Astrocyte (in vitro differentiated cells and primary cell): ENCODE results near the gene FER1L5. TPM values are rescaled to one million over a fixed set of nuclear protein-coding genes. Genes with fewer than 3 reads are reported as not detected.

Experiments used
- DNase-seq: peaks from one replicate; pipeline ENCODE4 v3.0.0-alpha.2; 2010; ENCODE audit warnings: low read depth
- FAIRE-seq: peaks from 2 replicates; lab custom pipeline; 2011; peaks lifted over from hg19 to GRCh38; lab: Jason Lieb, UNC
- H2AFZ ChIP-seq: 2 replicates; pipeline ENCODE4 v1.6.0; 2012; ENCODE audit warnings: low read depth, low read length, inconsistent platforms
- H3K27ac ChIP-seq: 2 replicates; pipeline ENCODE4 v1.5.1; 2011; ENCODE audit warnings: low read depth, low read length, inconsistent platforms
- H3K27me3 ChIP-seq: 2 replicates; pipeline ENCODE4 v1.6.0; 2011; ENCODE audit warnings: low read length, inconsistent platforms; ENCODE audit not compliant: insufficient read depth
- H3K36me3 ChIP-seq: 2 replicates; pipeline ENCODE4 v1.5.1; 2011; ENCODE audit warnings: low read length, inconsistent platforms; ENCODE audit not compliant: insufficient read depth
- H3K4me1 ChIP-seq: 2 replicates; pipeline ENCODE4 v1.5.1; 2011; ENCODE audit warnings: low read length, inconsistent platforms; ENCODE audit not compliant: insufficient read depth
- H3K4me2 ChIP-seq: 2 replicates; pipeline ENCODE4 v1.6.0; 2012; ENCODE audit warnings: low read length, inconsistent platforms
- H3K4me3 ChIP-seq: 2 replicates; pipeline ENCODE4 v1.5.1; 2011; ENCODE audit warnings: low read depth, mild to moderate bottlenecking, low read length, inconsistent platforms; ENCODE audit not compliant: insufficient read depth
- H3K79me2 ChIP-seq: 2 replicates; pipeline ENCODE4 v1.6.0; 2012; ENCODE audit warnings: mild to moderate bottlenecking, low read length, inconsistent platforms; ENCODE audit not compliant: insufficient read depth
- H3K9ac ChIP-seq: 2 replicates; pipeline ENCODE4 v1.6.0; 2012; ENCODE audit warnings: mild to moderate bottlenecking, low read length, inconsistent platforms
- H3K9me3 ChIP-seq: 2 replicates; pipeline ENCODE4 v1.5.1; 2012; ENCODE audit warnings: low read depth, mild to moderate bottlenecking, low read length, inconsistent platforms; ENCODE audit not compliant: insufficient read depth
- H4K20me1 ChIP-seq: 2 replicates; pipeline ENCODE4 v1.6.0; 2012; ENCODE audit warnings: low read length, inconsistent platforms; ENCODE audit not compliant: insufficient read depth
- H3K27ac Mint-ChIP-seq: one replicate; pipeline ENCODE4 v1.8.0; 2021; ENCODE audit warnings: mild to moderate bottlenecking, mixed read lengths; ENCODE audit not compliant: unreplicated experiment
- H3K27me3 Mint-ChIP-seq: one replicate; pipeline ENCODE4 v1.8.0; 2021; ENCODE audit warnings: low read depth, mixed read lengths; ENCODE audit not compliant: unreplicated experiment
- H3K36me3 Mint-ChIP-seq: one replicate; pipeline ENCODE4 v1.8.0; 2021; ENCODE audit warnings: low read depth, mixed read lengths; ENCODE audit not compliant: unreplicated experiment
- H3K4me1 Mint-ChIP-seq: one replicate; pipeline ENCODE4 v1.8.0; 2021; ENCODE audit warnings: low read depth, mixed read lengths; ENCODE audit not compliant: unreplicated experiment
- H3K4me3 Mint-ChIP-seq: one replicate; pipeline ENCODE4 v1.8.0; 2021; ENCODE audit warnings: mild to moderate bottlenecking, moderate library complexity, mixed read lengths; ENCODE audit not compliant: unreplicated experiment
- H3K9me3 Mint-ChIP-seq: one replicate; pipeline ENCODE4 v1.8.0; 2021; ENCODE audit warnings: mild to moderate bottlenecking, mixed read lengths; ENCODE audit not compliant: unreplicated experiment
- EZH2 ChIP-seq: IDR thresholded peaks from 2 replicates; pipeline ENCODE4 v1.6.1; 2012; ENCODE audit warnings: mild to moderate bottlenecking, low read length, inconsistent platforms; ENCODE audit not compliant: insufficient read depth
- total RNA-seq: library from RNA; stranded (reverse); gene quantifications from 2 replicates; pipeline ENCODE4 v1.2.1, GENCODE V29; 2021
- TF ChIP-seq, protein P1 (sequence below): IDR thresholded peaks from 2 replicates; pipeline ENCODE4 v1.5.1; 2011; ENCODE audit warnings: low read depth, mild to moderate bottlenecking, inconsistent platforms, low read length, moderate library complexity; ENCODE audit not compliant: insufficient read depth

FER1L5 gene
- total RNA-seq, 1 donor from 2014 or later = 0.16 TPM

- Mint-ChIP-seq H3K27me3 (no peaks in the 10 kb centered on the region), H3K9me3 (no peaks in the 10 kb centered on the region), H3K4me3 (no peak overlapping the region), H3K4me1 (peaks cover 9% of the 10 kb centered on the region), H3K27ac (no peak overlapping the region), H3K36me3 (peaks cover 13% of the 10 kb centered on the region)
- no peaks in the 10 kb centered on the region for H3K27me3 ChIP-seq
- H4K20me1 ChIP-seq = peaks cover 41% of the 10 kb centered on the region
- H3K4me2 ChIP-seq = peak overlapping the region; percentile 17
- no peak overlapping the region for H3K27ac ChIP-seq
- H3K4me3 ChIP-seq = no peak overlapping the region
- no peak overlapping the region for H2AFZ ChIP-seq
- peaks cover 29% of the 10 kb centered on the region for H3K36me3 ChIP-seq
- no peak overlapping the region for H3K9ac ChIP-seq
- peaks cover 14% of the 10 kb centered on the region for H3K4me1 ChIP-seq
- no peaks in the 10 kb centered on the region for H3K9me3 ChIP-seq
- no peak for TF ChIP-seq EZH2
- TF ChIP-seq, protein P1, sequence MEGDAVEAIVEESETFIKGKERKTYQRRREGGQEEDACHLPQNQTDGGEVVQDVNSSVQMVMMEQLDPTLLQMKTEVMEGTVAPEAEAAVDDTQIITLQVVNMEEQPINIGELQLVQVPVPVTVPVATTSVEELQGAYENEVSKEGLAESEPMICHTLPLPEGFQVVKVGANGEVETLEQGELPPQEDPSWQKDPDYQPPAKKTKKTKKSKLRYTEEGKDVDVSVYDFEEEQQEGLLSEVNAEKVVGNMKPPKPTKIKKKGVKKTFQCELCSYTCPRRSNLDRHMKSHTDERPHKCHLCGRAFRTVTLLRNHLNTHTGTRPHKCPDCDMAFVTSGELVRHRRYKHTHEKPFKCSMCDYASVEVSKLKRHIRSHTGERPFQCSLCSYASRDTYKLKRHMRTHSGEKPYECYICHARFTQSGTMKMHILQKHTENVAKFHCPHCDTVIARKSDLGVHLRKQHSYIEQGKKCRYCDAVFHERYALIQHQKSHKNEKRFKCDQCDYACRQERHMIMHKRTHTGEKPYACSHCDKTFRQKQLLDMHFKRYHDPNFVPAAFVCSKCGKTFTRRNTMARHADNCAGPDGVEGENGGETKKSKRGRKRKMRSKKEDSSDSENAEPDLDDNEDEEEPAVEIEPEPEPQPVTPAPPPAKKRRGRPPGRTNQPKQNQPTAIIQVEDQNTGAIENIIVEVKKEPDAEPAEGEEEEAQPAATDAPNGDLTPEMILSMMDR = no peak
- H3K79me2 ChIP-seq = peaks cover 83% of the 10 kb centered on the region
- peak; percentile 44 for DNase-seq
- no peak for FAIRE-seq
Measured at GRCh38 chr2:96631804-96632435, 10.6 kb upstream of the FER1L5 start.

DNA sequence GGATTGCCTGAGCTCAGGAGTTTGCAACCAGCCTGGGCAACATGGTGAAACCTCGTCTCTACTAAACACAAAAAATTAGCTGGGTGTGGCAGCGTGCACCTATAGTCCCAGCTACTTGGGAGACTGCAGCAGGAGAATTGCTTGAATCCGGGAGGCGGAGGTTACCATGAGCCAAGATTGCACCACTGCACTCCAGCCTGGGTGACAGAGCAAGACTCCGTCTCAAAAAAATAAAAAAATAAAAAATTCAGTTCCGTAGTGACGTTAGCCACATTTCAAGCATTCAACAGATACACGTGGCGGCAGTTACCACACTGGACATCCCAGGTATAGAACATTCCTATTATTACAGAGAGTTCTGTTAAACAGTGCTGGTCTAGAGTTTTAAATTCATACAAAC is 8.9 kb upstream of the FER1L5 start:
- no peak overlapping the region for H3K9ac ChIP-seq
- TF ChIP-seq, protein P1 = no peak
- TF ChIP-seq EZH2 = no peak
- peaks cover 13% of the 10 kb centered on the region for H3K4me1 Mint-ChIP-seq
- DNase-seq = no peak
- FAIRE-seq = no peak
- H3K27ac Mint-ChIP-seq = no peak overlapping the region
- H3K4me1 ChIP-seq = peaks cover 18% of the 10 kb centered on the region
- H3K4me2 ChIP-seq = no peak overlapping the region
- H3K9me3 ChIP-seq = no peaks in the 10 kb centered on the region
- H2AFZ ChIP-seq = no peak overlapping the region
- peaks cover 18% of the 10 kb centered on the region for H3K36me3 ChIP-seq
- H3K27me3 Mint-ChIP-seq = no peaks in the 10 kb centered on the region
- peaks cover 7% of the 10 kb centered on the region for H3K36me3 Mint-ChIP-seq
- peaks cover 41% of the 10 kb centered on the region for H4K20me1 ChIP-seq
- no peaks in the 10 kb centered on the region for H3K27me3 ChIP-seq
- H3K4me3 Mint-ChIP-seq = no peak overlapping the region
- no peak overlapping the region for H3K27ac ChIP-seq
- H3K4me3 ChIP-seq = no peak overlapping the region
- peaks cover 83% of the 10 kb centered on the region for H3K79me2 ChIP-seq
- H3K9me3 Mint-ChIP-seq = no peaks in the 10 kb centered on the region

DNA sequence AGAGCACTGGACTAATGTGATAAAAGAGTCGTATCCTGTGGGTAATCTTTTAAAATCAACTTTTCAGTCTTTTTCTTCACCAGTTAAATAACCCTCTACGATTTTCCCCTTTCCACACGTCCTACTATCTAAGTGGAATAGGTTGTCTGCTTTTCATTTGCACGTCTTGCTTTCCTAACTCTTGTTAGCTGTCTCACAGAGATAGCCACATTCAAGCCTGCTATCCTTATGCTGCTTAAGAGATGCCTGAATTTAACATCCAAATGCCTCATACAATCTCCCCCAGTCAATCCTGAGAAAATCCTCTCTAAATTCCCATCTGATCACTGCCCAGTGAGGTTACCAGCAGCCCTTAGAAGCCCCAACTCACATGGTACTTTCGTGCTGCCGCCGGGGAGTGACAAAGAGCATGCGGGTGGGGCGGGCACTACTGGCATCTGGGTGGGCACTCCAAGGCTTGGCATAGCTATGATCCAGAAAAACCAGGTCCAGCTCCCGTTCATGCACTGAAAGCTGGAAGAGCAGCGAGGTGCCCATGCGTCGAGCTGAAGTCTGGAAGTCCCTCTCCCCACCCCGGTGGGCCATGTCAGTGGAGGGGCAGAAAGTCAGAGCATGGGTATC is 5.9 kb upstream of the FER1L5 start:
- Mint-ChIP-seq H3K4me3 (peak overlapping the region; percentile 92), H3K4me1 (peaks cover 13% of the 10 kb centered on the region), H3K27me3 (no peaks in the 10 kb centered on the region), H3K27ac (no peak overlapping the region), H3K9me3 (peaks cover 4% of the 10 kb centered on the region), H3K36me3 (peaks cover 5% of the 10 kb centered on the region)
- no peaks in the 10 kb centered on the region for H3K27me3 ChIP-seq
- peak overlapping the region; percentile 85 for H3K27ac ChIP-seq
- H2AFZ ChIP-seq = peak overlapping the region; percentile 32
- H3K4me1 ChIP-seq = peaks cover 18% of the 10 kb centered on the region
- DNase-seq (peak; percentile 14), FAIRE-seq (no peak)
- peaks cover 35% of the 10 kb centered on the region for H4K20me1 ChIP-seq
- peak overlapping the region; percentile 79 for H3K4me3 ChIP-seq
- peaks cover 9% of the 10 kb centered on the region for H3K36me3 ChIP-seq
- peak overlapping the region; percentile 92 for H3K9ac ChIP-seq
- peak overlapping the region; percentile 96 for H3K4me2 ChIP-seq
- no peak for TF ChIP-seq EZH2
- TF ChIP-seq, protein P1 = no peak
- H3K79me2 ChIP-seq = peaks cover 58% of the 10 kb centered on the region
- no peaks in the 10 kb centered on the region for H3K9me3 ChIP-seq
